Osteocyte (in vitro differentiated cells): ENCODE data around the gene PSKH1. TPM values are rescaled to one million over a fixed set of nuclear protein-coding genes. Genes with fewer than 3 reads are reported as not detected.
A peak's percentile ranks its signal among the peaks of the same experiment; 100 is the strongest.
"Not testable (repeated sequence)": the region's sequence is repeated elsewhere in the genome, so short reads cannot be mapped to it uniquely, and the experiment has no call there.

Source experiments
- DNase-seq: peaks from one replicate; pipeline ENCODE4 v3.0.0; 2021; ENCODE audit warnings: mixed read lengths; ENCODE audit not compliant: unreplicated experiment; ENCODE audit errors: extremely low spot score
- H3K27ac Mint-ChIP-seq: one replicate; pipeline ENCODE4 v1.8.0; 2021; ENCODE audit warnings: mild to moderate bottlenecking, mixed read lengths; ENCODE audit not compliant: unreplicated experiment
- H3K27me3 Mint-ChIP-seq: one replicate; pipeline ENCODE4 v1.8.0; 2021; ENCODE audit warnings: mixed read lengths; ENCODE audit not compliant: unreplicated experiment
- H3K36me3 Mint-ChIP-seq: one replicate; pipeline ENCODE4 v1.8.0; 2021; ENCODE audit warnings: mixed read lengths; ENCODE audit not compliant: unreplicated experiment
- H3K4me1 Mint-ChIP-seq: one replicate; pipeline ENCODE4 v1.8.0; 2021; ENCODE audit warnings: mixed read lengths; ENCODE audit not compliant: unreplicated experiment
- H3K4me3 Mint-ChIP-seq: one replicate; pipeline ENCODE4 v1.8.0; 2021; ENCODE audit warnings: mild to moderate bottlenecking, moderate library complexity, mixed read lengths; ENCODE audit not compliant: unreplicated experiment
- H3K9me3 Mint-ChIP-seq: one replicate; pipeline ENCODE4 v1.8.0; 2021; ENCODE audit warnings: mixed read lengths; ENCODE audit not compliant: unreplicated experiment
- CTCF ChIP-seq: fragments of 200-600 bp; sonication (generic); IDR thresholded peaks from 2 replicates; pipeline ENCODE4 v1.5.0; 2021; ENCODE audit warnings: antibody characterized with exemption, mild to moderate bottlenecking, moderate library complexity
- total RNA-seq: library from RNA; stranded (reverse); gene quantifications from 2 replicates; pipeline ENCODE4 v1.2.1, GENCODE V29; 2021

Gene PSKH1
- total RNA-seq, 1 donor from 2014 or later = 45.5 TPM

DNA sequence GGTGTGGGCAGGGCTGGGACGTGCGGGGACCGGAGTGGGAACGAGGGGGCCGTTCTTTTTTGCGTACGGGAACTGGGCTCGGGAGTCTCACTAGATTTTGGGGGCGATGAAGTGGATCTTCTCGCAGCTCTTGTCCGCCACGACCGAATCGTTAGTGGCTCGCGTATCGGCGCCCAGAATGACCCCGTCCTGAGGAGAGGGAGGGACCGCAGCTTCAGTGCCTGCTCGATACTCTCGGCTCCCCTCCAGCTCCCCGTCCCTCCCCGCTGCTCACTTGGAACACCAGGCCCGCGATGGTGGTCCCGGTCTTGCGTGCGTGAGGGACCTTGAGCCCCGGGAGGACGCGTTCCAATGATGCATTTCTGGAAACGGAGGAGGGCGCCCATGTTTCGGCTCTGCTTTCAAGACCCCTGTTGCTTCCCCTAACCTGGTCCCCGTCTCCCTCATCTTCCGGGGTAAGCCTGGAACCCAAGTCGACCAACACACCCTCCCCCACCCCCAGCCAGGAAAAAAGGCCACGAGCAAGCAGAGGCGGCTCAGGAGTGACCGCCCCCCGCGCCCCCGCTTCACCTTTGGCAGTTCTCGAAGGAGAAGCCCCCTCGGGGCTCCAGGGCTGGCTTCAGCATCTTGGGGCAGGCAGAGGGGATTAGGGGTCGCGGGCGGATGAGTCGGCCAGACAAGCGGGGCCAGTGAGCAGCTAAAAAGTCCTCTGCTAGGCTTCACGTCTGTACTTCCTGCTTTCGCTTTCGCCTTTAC lies 43.2 kb downstream of the PSKH1 start, which contains the start of gene PSMB10:
Gene PSMB10, minus strand, starts transcription at position 727 of the 756 bp plus-strand sequence. Its CDS starts 101 bp downstream, at position 626.
- no peak for DNase-seq
- H3K27ac Mint-ChIP-seq = peak within 1 kb of the TSS; percentile 98
- H3K9me3 Mint-ChIP-seq = no peaks in the 10 kb centered on the region
- no peak for TF ChIP-seq CTCF
- H3K36me3 Mint-ChIP-seq = no peaks in the 10 kb centered on the region
- H3K4me1 Mint-ChIP-seq = peaks cover 18% of the 10 kb centered on the region
- peak within 1 kb of the TSS; percentile 98 for H3K4me3 Mint-ChIP-seq
- H3K27me3 Mint-ChIP-seq = no peaks in the 10 kb centered on the region

- Mint-ChIP-seq H3K27me3 (no peaks in the 10 kb centered on the region), H3K27ac (peak overlapping the region; percentile 98), H3K4me3 (peak overlapping the region; percentile 98), H3K4me1 (peaks cover 18% of the 10 kb centered on the region), H3K36me3 (no peaks in the 10 kb centered on the region), H3K9me3 (no peaks in the 10 kb centered on the region)
- no peak for TF ChIP-seq CTCF
- no peak for DNase-seq
These were observed 44.0 kb downstream of the PSKH1 start for GRCh38 chr16:67936880-67937605.

- not testable (repeated sequence) for H3K9me3 Mint-ChIP-seq, DNase-seq, H3K36me3 Mint-ChIP-seq, H3K27me3 Mint-ChIP-seq
- H3K4me1 Mint-ChIP-seq = peaks cover 18% of the 10 kb centered on the region
- peak overlapping the region; percentile 98 for H3K27ac Mint-ChIP-seq
- H3K4me3 Mint-ChIP-seq = peak overlapping the region; percentile 98
These were observed 44.7 kb downstream of the PSKH1 start for GRCh38 chr16:67937713-67938112.

GRCh38 chr16:67939507-67940445 lies 46.7 kb downstream of the PSKH1 start:
- Mint-ChIP-seq H3K4me3 (no peak overlapping the region), H3K4me1 (peaks cover 18% of the 10 kb centered on the region), H3K9me3 (no peaks in the 10 kb centered on the region), H3K27me3 (no peaks in the 10 kb centered on the region), H3K27ac (no peak overlapping the region), H3K36me3 (peaks cover 2% of the 10 kb centered on the region)
- TF ChIP-seq CTCF = no peak
- DNase-seq = no peak

- H3K27ac Mint-ChIP-seq = no peak overlapping the region
- no peak overlapping the region for H3K4me3 Mint-ChIP-seq
- peaks cover 10% of the 10 kb centered on the region for H3K4me1 Mint-ChIP-seq
- no peak for DNase-seq
- H3K27me3 Mint-ChIP-seq = no peaks in the 10 kb centered on the region
- no peak for TF ChIP-seq CTCF
- no peaks in the 10 kb centered on the region for H3K9me3 Mint-ChIP-seq
- peaks cover 7% of the 10 kb centered on the region for H3K36me3 Mint-ChIP-seq
These were observed 47.5 kb downstream of the PSKH1 start for GRCh38 chr16:67940446-67941089.
